ENCODE data around the gene CARS2.
"Not testable (repeated sequence)": the region's sequence is repeated elsewhere in the genome, so short reads cannot be mapped to it uniquely, and the experiment has no call there.

Gene CARS2

DNA sequence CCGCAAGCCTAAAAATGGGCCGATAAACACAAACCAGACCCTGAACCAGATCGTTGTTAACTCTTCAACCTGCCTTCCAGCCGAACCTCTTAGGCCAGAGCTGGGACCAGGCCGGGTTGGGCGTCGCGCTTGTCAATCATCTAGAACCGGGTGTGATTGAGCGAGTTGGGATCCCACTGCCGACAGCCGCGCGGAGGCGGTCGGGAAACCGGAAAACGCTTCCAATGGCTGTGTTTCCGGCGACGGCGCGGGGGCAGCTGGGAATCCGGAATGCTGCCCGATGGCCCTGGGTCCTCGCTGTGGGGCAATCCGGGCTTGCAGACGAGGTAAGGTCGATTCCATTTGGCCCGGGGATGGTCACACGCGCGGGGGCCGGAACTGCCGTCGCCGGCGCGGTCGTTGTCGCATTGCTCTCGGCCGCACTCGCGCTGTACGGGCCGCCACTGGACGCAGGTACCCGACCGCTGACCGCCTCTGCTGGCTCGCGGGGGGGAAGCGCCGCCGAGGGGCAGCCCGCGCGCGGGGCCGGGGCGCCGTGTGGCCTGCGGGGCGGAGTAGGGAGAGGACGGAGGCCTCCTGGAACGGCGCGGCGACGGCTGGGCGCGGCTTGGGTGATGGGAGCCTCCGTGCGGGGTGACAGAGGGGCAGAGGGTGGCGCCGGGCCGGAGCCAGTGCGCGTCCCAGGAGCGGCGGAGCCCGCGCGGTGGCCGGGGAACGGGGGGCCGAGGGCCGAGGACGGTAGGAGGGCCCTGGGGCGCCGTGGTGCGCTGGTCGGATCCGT lies 90.4 kb downstream of the CARS2 start, which contains the start of gene NAXD:
Gene NAXD (plus strand): TSS at position 224 of the 781 bp plus-strand sequence. CDS start 57 bp downstream, at position 281.
- H3K27me3 ChIP-seq (replicated peaks; ENCODE audit: control insufficient read depth, insufficient read depth, low read length, poor library complexity, severe bottlenecking): no peaks in the 10 kb centered on the region
- H3K36me3 ChIP-seq (ENCODE audit: control insufficient read depth, insufficient read depth, low read length): no peaks in the 10 kb centered on the region
- no peaks in the 10 kb centered on the region for H3K9me3 ChIP-seq (ENCODE audit: control insufficient read depth, low read length)
- H3K4me3 ChIP-seq (ENCODE audit: insufficient read depth, low read depth, low read length, poor library complexity, severe bottlenecking): peak within 1 kb of the TSS; percentile 72
- peak; percentile 28 to 53 (median 46) for DNase-seq
- H3K4me1 ChIP-seq (ENCODE audit: control insufficient read depth, insufficient read depth, low read length, poor library complexity, severe bottlenecking): peaks cover 8% of the 10 kb centered on the region
- H3K27ac ChIP-seq (ENCODE audit: insufficient read depth, low read length, poor library complexity, severe bottlenecking): peak within 1 kb of the TSS; percentile 52

DNA sequence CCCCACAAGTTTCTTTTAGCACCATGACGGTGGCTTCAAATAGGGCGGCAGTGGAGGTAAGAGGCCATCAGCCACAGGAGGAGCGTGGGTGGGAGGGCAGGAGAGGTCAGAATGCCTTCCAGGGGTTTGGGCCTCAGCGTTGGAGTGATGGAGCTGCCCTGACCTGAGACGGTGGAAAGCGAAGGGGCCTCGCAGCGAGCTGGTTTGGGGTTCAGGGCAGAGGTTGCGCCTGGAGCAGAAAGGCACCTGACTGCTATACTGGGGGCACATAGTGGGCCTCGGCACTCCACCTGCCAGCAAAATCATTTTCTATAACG lies 91.0 kb downstream of the CARS2 start:
- DNase-seq: no peak
- H3K4me1 ChIP-seq (ENCODE audit: control insufficient read depth, insufficient read depth, low read length, poor library complexity, severe bottlenecking): peaks cover 8% of the 10 kb centered on the region
- H3K36me3 ChIP-seq (ENCODE audit: control insufficient read depth, insufficient read depth, low read length): no peaks in the 10 kb centered on the region
- H3K27ac ChIP-seq (ENCODE audit: insufficient read depth, low read length, poor library complexity, severe bottlenecking): no peak overlapping the region
- no peaks in the 10 kb centered on the region for H3K27me3 ChIP-seq (replicated peaks; ENCODE audit: control insufficient read depth, insufficient read depth, low read length, poor library complexity, severe bottlenecking)
- H3K4me3 ChIP-seq (ENCODE audit: insufficient read depth, low read depth, low read length, poor library complexity, severe bottlenecking): peak overlapping the region; percentile 72
- no peaks in the 10 kb centered on the region for H3K9me3 ChIP-seq (ENCODE audit: control insufficient read depth, low read length)

DNA sequence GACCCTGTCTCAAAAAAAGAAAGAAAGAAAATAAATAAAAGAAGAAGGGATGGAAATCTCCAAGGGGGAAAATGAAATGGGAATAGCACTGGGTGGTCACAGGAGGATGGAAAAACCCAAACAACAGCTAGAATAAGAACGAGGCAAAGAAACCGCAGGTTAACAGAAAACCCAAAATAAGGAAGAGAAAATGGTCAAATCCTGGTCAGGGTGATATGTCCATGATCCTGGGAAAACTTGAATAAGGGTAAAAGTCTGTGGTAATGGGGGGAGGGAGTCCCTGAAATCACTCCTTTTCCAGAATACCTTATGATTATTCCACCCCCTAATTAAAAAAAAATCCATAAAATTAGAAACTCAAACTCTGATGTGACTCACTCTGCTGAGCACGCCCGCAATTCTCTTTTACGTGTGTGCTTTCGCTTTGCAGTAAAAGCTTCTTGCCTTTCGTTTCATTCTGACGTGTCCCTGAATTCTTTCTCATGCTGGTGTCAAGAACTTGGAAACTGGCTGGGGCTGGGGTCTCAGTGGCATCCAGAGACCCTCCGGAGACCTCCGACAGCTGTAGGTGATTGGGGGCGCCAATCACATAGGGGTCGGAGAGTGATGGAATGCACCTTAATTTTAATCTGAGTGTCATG lies 94.8 kb downstream of the CARS2 start:
- Histone ChIP-seq H3K36me3 (ENCODE audit: control insufficient read depth, insufficient read depth, low read length) (no peaks in the 10 kb centered on the region), H3K4me3 (ENCODE audit: insufficient read depth, low read depth, low read length, poor library complexity, severe bottlenecking) (no peak overlapping the region), H3K9me3 (ENCODE audit: control insufficient read depth, low read length) (no peaks in the 10 kb centered on the region), H3K27me3 (replicated peaks; ENCODE audit: control insufficient read depth, insufficient read depth, low read length, poor library complexity, severe bottlenecking) (no peaks in the 10 kb centered on the region), H3K4me1 (ENCODE audit: control insufficient read depth, insufficient read depth, low read length, poor library complexity, severe bottlenecking) (no peaks in the 10 kb centered on the region), H3K27ac (ENCODE audit: insufficient read depth, low read length, poor library complexity, severe bottlenecking) (no peak overlapping the region)
- DNase-seq: no peak

DNA sequence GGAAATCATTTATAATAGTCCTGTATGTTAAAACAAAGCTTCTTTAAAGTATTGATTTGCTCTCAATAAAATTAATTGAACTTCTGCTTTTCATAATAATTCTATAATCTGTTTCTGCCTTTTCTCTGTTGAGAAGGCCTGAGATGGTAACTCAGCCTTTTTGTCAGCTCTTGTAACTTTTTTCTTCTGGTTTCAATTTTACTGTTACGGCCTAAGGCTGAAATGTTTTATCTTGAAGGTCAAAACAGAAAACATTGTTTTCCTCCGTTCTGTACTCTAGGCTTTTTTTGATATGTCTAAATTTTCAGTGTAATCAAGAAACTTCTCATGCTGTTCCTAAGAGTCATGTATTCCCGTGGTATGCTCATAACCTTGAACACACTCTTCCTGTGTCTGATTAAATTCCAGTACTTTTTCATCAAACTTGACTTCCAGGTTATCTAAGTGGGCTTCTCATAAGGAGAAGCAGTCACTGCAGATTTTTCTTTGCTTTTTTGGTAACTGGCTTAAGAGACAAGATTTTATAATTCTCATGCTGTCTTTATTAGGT lies 98.2 kb downstream of the CARS2 start:
- no peaks in the 10 kb centered on the region for H3K36me3 ChIP-seq (ENCODE audit: control insufficient read depth, insufficient read depth, low read length)
- H3K9me3 ChIP-seq (ENCODE audit: control insufficient read depth, low read length): no peaks in the 10 kb centered on the region
- DNase-seq: no peak
- H3K27me3 ChIP-seq (replicated peaks; ENCODE audit: control insufficient read depth, insufficient read depth, low read length, poor library complexity, severe bottlenecking): no peaks in the 10 kb centered on the region
- H3K27ac ChIP-seq (ENCODE audit: insufficient read depth, low read length, poor library complexity, severe bottlenecking): no peak overlapping the region
- H3K4me1 ChIP-seq (ENCODE audit: control insufficient read depth, insufficient read depth, low read length, poor library complexity, severe bottlenecking): no peaks in the 10 kb centered on the region
- H3K4me3 ChIP-seq (ENCODE audit: insufficient read depth, low read depth, low read length, poor library complexity, severe bottlenecking): no peak overlapping the region

DNA sequence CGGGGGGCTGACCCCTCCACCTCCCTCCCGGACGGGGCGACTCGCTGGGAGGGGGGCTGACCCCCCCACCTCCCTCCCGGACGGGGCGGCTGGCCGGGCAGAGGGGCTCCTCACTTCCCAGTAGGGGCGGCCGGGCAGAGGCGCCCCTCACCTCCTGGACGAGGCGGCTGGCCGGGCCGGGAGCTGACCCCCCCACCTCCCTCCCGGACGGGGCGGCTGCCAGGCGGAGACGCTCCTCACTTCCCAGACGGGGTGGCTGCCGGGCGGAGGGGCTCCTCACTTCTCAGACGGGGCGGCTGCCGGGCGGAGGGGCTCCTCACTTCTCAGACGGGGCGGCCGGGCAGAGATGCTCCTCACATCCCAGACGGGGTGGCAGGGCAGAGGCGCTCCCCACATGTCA lies 99.6 kb downstream of the CARS2 start:
- H3K9me3 ChIP-seq (ENCODE audit: control insufficient read depth, low read length); H3K4me1 ChIP-seq (ENCODE audit: control insufficient read depth, insufficient read depth, low read length, poor library complexity, severe bottlenecking); DNase-seq; H3K27ac ChIP-seq (ENCODE audit: insufficient read depth, low read length, poor library complexity, severe bottlenecking); H3K27me3 ChIP-seq (replicated peaks; ENCODE audit: control insufficient read depth, insufficient read depth, low read length, poor library complexity, severe bottlenecking); H3K4me3 ChIP-seq (ENCODE audit: insufficient read depth, low read depth, low read length, poor library complexity, severe bottlenecking); H3K36me3 ChIP-seq (ENCODE audit: control insufficient read depth, insufficient read depth, low read length): not testable (repeated sequence)

DNA sequence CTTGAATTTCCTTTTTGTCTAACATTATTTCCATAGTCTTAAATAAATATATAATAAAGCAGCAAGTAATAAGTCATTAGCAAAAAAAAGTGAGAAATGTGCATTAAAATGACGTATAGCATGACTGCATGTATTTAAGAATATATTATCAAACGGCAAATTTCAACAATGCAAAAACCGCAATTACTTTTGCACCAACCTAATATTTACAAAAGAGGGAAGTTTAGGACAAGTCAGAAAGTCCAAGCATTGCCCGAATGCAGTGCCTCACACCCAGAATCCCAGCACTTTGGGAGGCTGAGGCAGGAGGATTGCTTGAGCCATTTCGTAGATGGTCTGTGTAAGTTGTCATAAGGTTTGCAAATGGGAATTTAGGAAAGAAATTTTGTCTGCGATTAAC lies 100.8 kb downstream of the CARS2 start:
- H3K4me1 ChIP-seq (ENCODE audit: control insufficient read depth, insufficient read depth, low read length, poor library complexity, severe bottlenecking): no peaks in the 10 kb centered on the region
- no peaks in the 10 kb centered on the region for H3K36me3 ChIP-seq (ENCODE audit: control insufficient read depth, insufficient read depth, low read length)
- H3K27me3 ChIP-seq (replicated peaks; ENCODE audit: control insufficient read depth, insufficient read depth, low read length, poor library complexity, severe bottlenecking): no peaks in the 10 kb centered on the region
- DNase-seq: no peak
- H3K27ac ChIP-seq (ENCODE audit: insufficient read depth, low read length, poor library complexity, severe bottlenecking): no peak overlapping the region
- H3K4me3 ChIP-seq (ENCODE audit: insufficient read depth, low read depth, low read length, poor library complexity, severe bottlenecking): no peak overlapping the region
- no peaks in the 10 kb centered on the region for H3K9me3 ChIP-seq (ENCODE audit: control insufficient read depth, low read length)

DNA sequence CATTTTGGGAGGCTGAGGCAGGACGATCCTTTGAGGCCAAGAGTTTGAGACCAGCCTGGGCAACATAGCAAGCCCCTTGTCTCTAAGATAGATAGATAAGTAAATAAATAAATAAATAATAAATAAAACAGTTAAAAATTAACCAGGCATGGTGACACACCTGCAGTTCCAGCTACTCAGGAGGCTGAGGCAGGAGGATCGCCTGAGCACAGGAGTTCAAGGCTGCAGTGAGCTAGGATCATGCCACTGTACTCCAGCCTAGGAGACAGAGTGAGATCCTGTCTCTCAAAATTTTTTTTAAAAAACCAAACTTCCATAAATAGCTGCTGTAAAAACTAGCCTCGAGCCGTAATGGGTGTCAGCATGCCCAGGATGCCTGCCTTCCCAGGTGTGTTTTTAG lies 104.9 kb downstream of the CARS2 start:
- no peaks in the 10 kb centered on the region for H3K36me3 ChIP-seq (ENCODE audit: control insufficient read depth, insufficient read depth, low read length)
- no peaks in the 10 kb centered on the region for H3K9me3 ChIP-seq (ENCODE audit: control insufficient read depth, low read length)

DNA sequence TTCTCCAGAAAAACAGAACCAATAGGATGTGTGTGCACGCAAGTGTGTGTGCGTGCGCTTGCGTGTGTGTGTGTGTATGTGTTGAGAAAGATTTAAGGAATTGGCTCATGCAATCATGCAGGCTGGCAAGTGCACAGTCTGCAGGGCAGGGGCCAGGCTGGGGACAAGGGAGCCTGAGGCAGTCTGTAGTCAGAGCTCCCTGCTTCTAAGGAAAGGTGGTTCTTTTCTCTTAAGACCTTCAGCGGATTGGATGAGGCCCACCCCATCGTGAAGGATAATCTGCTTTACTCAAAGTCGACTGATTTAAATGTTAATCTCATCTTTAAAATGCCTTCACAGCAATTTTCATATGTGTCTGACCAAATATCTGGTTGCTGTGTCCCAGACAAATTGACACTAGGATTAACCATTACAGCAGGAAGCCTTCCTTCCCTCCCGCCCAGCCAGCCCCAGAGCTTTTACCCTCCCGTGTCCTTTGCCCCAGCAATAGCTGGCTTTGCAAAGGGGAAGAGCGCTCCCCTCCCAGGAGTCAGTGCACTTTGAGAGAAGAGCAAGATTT lies 105.6 kb downstream of the CARS2 start:
- no peak for DNase-seq

More for the DNA sequence above, 104.9 kb downstream of the CARS2 start:
- Histone ChIP-seq H3K27ac (ENCODE audit: insufficient read depth, low read length, poor library complexity, severe bottlenecking) (no peak overlapping the region), H3K4me3 (ENCODE audit: insufficient read depth, low read depth, low read length, poor library complexity, severe bottlenecking) (no peak overlapping the region), H3K27me3 (replicated peaks; ENCODE audit: control insufficient read depth, insufficient read depth, low read length, poor library complexity, severe bottlenecking) (no peaks in the 10 kb centered on the region), H3K4me1 (ENCODE audit: control insufficient read depth, insufficient read depth, low read length, poor library complexity, severe bottlenecking) (no peaks in the 10 kb centered on the region)
- DNase-seq: no peak

DNA sequence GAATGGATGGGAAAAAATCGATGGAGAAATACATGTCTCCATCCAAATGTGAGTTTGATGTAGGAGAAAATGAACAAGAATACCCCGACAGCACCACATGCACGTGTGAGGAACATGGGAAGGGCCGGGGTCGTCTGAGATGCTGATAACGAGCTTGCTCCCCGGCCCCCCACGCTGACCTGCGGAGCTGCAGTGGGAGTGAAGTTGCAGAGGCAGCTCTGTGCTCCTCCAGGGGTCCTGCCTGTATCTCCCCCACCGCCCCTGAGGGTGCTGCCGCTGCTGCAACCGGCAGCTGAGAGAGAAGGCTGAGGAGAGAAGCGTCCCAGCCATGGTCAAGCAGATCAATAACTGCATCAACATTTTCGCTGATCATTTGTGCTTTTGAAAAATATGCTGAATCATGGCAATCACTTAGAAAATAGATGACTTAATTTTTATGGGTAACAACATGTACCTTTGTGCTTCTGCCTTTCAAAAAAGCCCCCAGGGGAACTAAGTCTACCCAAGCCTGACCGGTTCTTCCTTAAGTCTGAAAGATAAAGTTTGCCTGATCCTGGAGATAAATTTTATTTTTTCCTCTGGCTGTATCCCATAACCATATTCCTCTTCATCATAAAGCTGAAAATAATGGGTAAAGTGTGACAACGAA lies 108.8 kb downstream of the CARS2 start:
- DNase-seq: no peak
- Histone ChIP-seq H3K36me3 (ENCODE audit: control insufficient read depth, insufficient read depth, low read length) (no peaks in the 10 kb centered on the region), H3K4me3 (ENCODE audit: insufficient read depth, low read depth, low read length, poor library complexity, severe bottlenecking) (no peak overlapping the region), H3K27me3 (replicated peaks; ENCODE audit: control insufficient read depth, insufficient read depth, low read length, poor library complexity, severe bottlenecking) (no peaks in the 10 kb centered on the region), H3K4me1 (ENCODE audit: control insufficient read depth, insufficient read depth, low read length, poor library complexity, severe bottlenecking) (no peaks in the 10 kb centered on the region), H3K9me3 (ENCODE audit: control insufficient read depth, low read length) (no peaks in the 10 kb centered on the region), H3K27ac (ENCODE audit: insufficient read depth, low read length, poor library complexity, severe bottlenecking) (no peak overlapping the region)

More for the DNA sequence above, 105.6 kb downstream of the CARS2 start:
- no peaks in the 10 kb centered on the region for H3K9me3 ChIP-seq (ENCODE audit: control insufficient read depth, low read length)
- no peak overlapping the region for H3K27ac ChIP-seq (ENCODE audit: insufficient read depth, low read length, poor library complexity, severe bottlenecking)
- no peaks in the 10 kb centered on the region for H3K36me3 ChIP-seq (ENCODE audit: control insufficient read depth, insufficient read depth, low read length)
- H3K4me1 ChIP-seq (ENCODE audit: control insufficient read depth, insufficient read depth, low read length, poor library complexity, severe bottlenecking): no peaks in the 10 kb centered on the region
- H3K27me3 ChIP-seq (replicated peaks; ENCODE audit: control insufficient read depth, insufficient read depth, low read length, poor library complexity, severe bottlenecking): no peaks in the 10 kb centered on the region
- H3K4me3 ChIP-seq (ENCODE audit: insufficient read depth, low read depth, low read length, poor library complexity, severe bottlenecking): no peak overlapping the region
